HUES6 (cell line): Measurements from ENCODE around the gene TMEM135.

Experiments used
- H3K27ac ChIP-seq: 2 replicates; pipeline ENCODE4 v1.7.0; 2013; ENCODE audit warnings: low read depth, mild to moderate bottlenecking, low read length, inconsistent platforms
- H3K27me3 ChIP-seq: 2 replicates; pipeline ENCODE4 v1.6.1; 2013; ENCODE audit warnings: low read length; ENCODE audit not compliant: control insufficient read depth, insufficient read depth
- H3K36me3 ChIP-seq: 2 replicates; pipeline ENCODE4 v1.6.1; 2013; ENCODE audit warnings: low read length; ENCODE audit not compliant: control insufficient read depth, insufficient read depth
- H3K4me1 ChIP-seq: 2 replicates; pipeline ENCODE4 v1.6.1; 2013; ENCODE audit warnings: low read length; ENCODE audit not compliant: control insufficient read depth, insufficient read depth
- H3K4me3 ChIP-seq: 2 replicates; pipeline ENCODE4 v1.5.1; 2013; ENCODE audit warnings: low read depth, low read length
- H3K9ac ChIP-seq: one replicate; pipeline ENCODE4 v1.6.1; 2013; ENCODE audit warnings: mild to moderate bottlenecking, low read length
- H3K9me3 ChIP-seq: 2 replicates; pipeline ENCODE4 v1.6.1; 2013; ENCODE audit warnings: low read depth, low read length; ENCODE audit not compliant: control insufficient read depth, insufficient read depth

TMEM135 gene

GRCh38 chr11:87300640-87301380 lies 263.1 kb downstream of the TMEM135 start:
- no peak overlapping the region for H3K9ac ChIP-seq
- no peaks in the 10 kb centered on the region for H3K36me3 ChIP-seq
- H3K9me3 ChIP-seq = no peaks in the 10 kb centered on the region
- no peak overlapping the region for H3K27ac ChIP-seq
- peaks cover 18% of the 10 kb centered on the region for H3K4me1 ChIP-seq
- H3K4me3 ChIP-seq = no peak overlapping the region
- H3K27me3 ChIP-seq = no peaks in the 10 kb centered on the region

GRCh38 chr11:87301785-87302540 lies 264.2 kb downstream of the TMEM135 start:
- no peak overlapping the region for H3K9ac ChIP-seq
- H3K4me3 ChIP-seq = no peak overlapping the region
- H3K9me3 ChIP-seq = no peaks in the 10 kb centered on the region
- H3K27me3 ChIP-seq = no peaks in the 10 kb centered on the region
- no peak overlapping the region for H3K27ac ChIP-seq
- no peaks in the 10 kb centered on the region for H3K36me3 ChIP-seq
- peaks cover 11% of the 10 kb centered on the region for H3K4me1 ChIP-seq

GRCh38 chr11:87304412-87304811 lies 266.7 kb downstream of the TMEM135 start:
- H3K4me1 ChIP-seq = peaks cover 8% of the 10 kb centered on the region; the same call in 1 of the 2 replicates
- H3K36me3 ChIP-seq = no peaks in the 10 kb centered on the region
- no peaks in the 10 kb centered on the region for H3K27me3 ChIP-seq
- no peaks in the 10 kb centered on the region for H3K9me3 ChIP-seq
- H3K27ac ChIP-seq = no peak overlapping the region
- H3K9ac ChIP-seq = no peak overlapping the region
- no peak overlapping the region for H3K4me3 ChIP-seq

- no peaks in the 10 kb centered on the region for H3K27me3 ChIP-seq
- H3K4me1 ChIP-seq = peaks cover 8% of the 10 kb centered on the region; the same call in 1 of the 2 replicates
- no peak overlapping the region for H3K4me3 ChIP-seq
- H3K9ac ChIP-seq = no peak overlapping the region
- H3K27ac ChIP-seq = no peak overlapping the region
- no peaks in the 10 kb centered on the region for H3K9me3 ChIP-seq
- peaks cover 2% of the 10 kb centered on the region; the same call in 1 of the 2 replicates for H3K36me3 ChIP-seq
Observed at GRCh38 chr11:87306262-87306851, 268.6 kb downstream of the TMEM135 start.

GRCh38 chr11:87307101-87307500 lies 269.4 kb downstream of the TMEM135 start:
- no peak overlapping the region for H3K4me3 ChIP-seq
- no peaks in the 10 kb centered on the region for H3K27me3 ChIP-seq
- H3K27ac ChIP-seq = no peak overlapping the region
- peaks cover 2% of the 10 kb centered on the region; the same call in 1 of the 2 replicates for H3K36me3 ChIP-seq
- no peaks in the 10 kb centered on the region for H3K9me3 ChIP-seq
- peaks cover 5% of the 10 kb centered on the region; the same call in 1 of the 2 replicates for H3K4me1 ChIP-seq
- no peak overlapping the region for H3K9ac ChIP-seq

- Histone ChIP-seq H3K4me3 (no peak overlapping the region), H3K36me3 (no peaks in the 10 kb centered on the region; the same call in 1 of the 2 replicates), H3K4me1 (no peaks in the 10 kb centered on the region), H3K27me3 (no peaks in the 10 kb centered on the region), H3K27ac (no peak overlapping the region), H3K9me3 (no peaks in the 10 kb centered on the region), H3K9ac (no peak overlapping the region)
Observed at GRCh38 chr11:87315229-87315628, 277.5 kb downstream of the TMEM135 start.

- Histone ChIP-seq H3K4me1 (no peaks in the 10 kb centered on the region), H3K9ac (no peak overlapping the region), H3K4me3 (no peak overlapping the region), H3K27ac (no peak overlapping the region), H3K27me3 (no peaks in the 10 kb centered on the region), H3K9me3 (no peaks in the 10 kb centered on the region), H3K36me3 (0 out of 2 replicates have a peak, but pooled peaks cover 3% of the 10 kb centered on the region)
Observed at GRCh38 chr11:87316491-87316890, 278.8 kb downstream of the TMEM135 start.

GRCh38 chr11:87317441-87317840 lies 279.7 kb downstream of the TMEM135 start:
- Histone ChIP-seq H3K27ac (no peak overlapping the region), H3K36me3 (peaks cover 8% of the 10 kb centered on the region; the same call in 1 of the 2 replicates), H3K27me3 (no peaks in the 10 kb centered on the region), H3K9ac (no peak overlapping the region), H3K9me3 (no peaks in the 10 kb centered on the region), H3K4me3 (no peak overlapping the region), H3K4me1 (no peaks in the 10 kb centered on the region)

- H3K4me1 ChIP-seq = no peaks in the 10 kb centered on the region; the same call in 1 of the 2 replicates
- no peak overlapping the region for H3K27ac ChIP-seq
- peaks cover 8% of the 10 kb centered on the region; the same call in 1 of the 2 replicates for H3K36me3 ChIP-seq
- no peak overlapping the region for H3K9ac ChIP-seq
- H3K27me3 ChIP-seq = no peaks in the 10 kb centered on the region
- no peak overlapping the region for H3K4me3 ChIP-seq
- no peaks in the 10 kb centered on the region for H3K9me3 ChIP-seq
Observed at GRCh38 chr11:87320123-87320522, 282.4 kb downstream of the TMEM135 start.

GRCh38 chr11:87322568-87322967 lies 284.8 kb downstream of the TMEM135 start:
- Histone ChIP-seq H3K27ac (no peak overlapping the region), H3K4me1 (no peaks in the 10 kb centered on the region; the same call in 1 of the 2 replicates), H3K36me3 (peaks cover 8% of the 10 kb centered on the region; the same call in 1 of the 2 replicates), H3K27me3 (no peaks in the 10 kb centered on the region), H3K9ac (no peak overlapping the region), H3K4me3 (no peak overlapping the region), H3K9me3 (no peaks in the 10 kb centered on the region)

GRCh38 chr11:87323899-87324298 lies 286.2 kb downstream of the TMEM135 start:
- peaks cover 8% of the 10 kb centered on the region; the same call in 1 of the 2 replicates for H3K36me3 ChIP-seq
- H3K27ac ChIP-seq = no peak overlapping the region
- H3K9me3 ChIP-seq = no peaks in the 10 kb centered on the region
- no peak overlapping the region for H3K9ac ChIP-seq
- H3K4me3 ChIP-seq = no peak overlapping the region
- H3K4me1 ChIP-seq = no peaks in the 10 kb centered on the region; the same call in 1 of the 2 replicates
- no peaks in the 10 kb centered on the region for H3K27me3 ChIP-seq
